GM18511 (cell line): ENCODE measurements around the gene SRPK1.

Experiments
- ATAC-seq: cut with Tn5 transposase; IDR thresholded peaks from one replicate; pipeline ENCODE4 v1.9.1; 2021; ENCODE audit warnings: mild to moderate bottlenecking, moderate library complexity; ENCODE audit not compliant: unreplicated experiment

The SRPK1 gene

GRCh38 chr6:35786810-35787209 lies 134.1 kb downstream of the SRPK1 start:
- no peak for ATAC-seq

GRCh38 chr6:35786272-35786671 lies 134.6 kb downstream of the SRPK1 start:
- ATAC-seq, result no peak

- ATAC-seq, result no peak
These were observed 136.7 kb downstream of the SRPK1 start for GRCh38 chr6:35784200-35784599.
